Measurements from ENCODE around the gene IGFLR1. TPM values are rescaled to one million over a fixed set of nuclear protein-coding genes. Genes with fewer than 3 reads are reported as not detected.

The IGFLR1 gene
- total and polyA plus RNA-seq, 2 of the 8 experiments (the other 6 are each of a cell fraction or from before 2014, with no cell fraction given): 8.4 to 28.9 TPM

DNA sequence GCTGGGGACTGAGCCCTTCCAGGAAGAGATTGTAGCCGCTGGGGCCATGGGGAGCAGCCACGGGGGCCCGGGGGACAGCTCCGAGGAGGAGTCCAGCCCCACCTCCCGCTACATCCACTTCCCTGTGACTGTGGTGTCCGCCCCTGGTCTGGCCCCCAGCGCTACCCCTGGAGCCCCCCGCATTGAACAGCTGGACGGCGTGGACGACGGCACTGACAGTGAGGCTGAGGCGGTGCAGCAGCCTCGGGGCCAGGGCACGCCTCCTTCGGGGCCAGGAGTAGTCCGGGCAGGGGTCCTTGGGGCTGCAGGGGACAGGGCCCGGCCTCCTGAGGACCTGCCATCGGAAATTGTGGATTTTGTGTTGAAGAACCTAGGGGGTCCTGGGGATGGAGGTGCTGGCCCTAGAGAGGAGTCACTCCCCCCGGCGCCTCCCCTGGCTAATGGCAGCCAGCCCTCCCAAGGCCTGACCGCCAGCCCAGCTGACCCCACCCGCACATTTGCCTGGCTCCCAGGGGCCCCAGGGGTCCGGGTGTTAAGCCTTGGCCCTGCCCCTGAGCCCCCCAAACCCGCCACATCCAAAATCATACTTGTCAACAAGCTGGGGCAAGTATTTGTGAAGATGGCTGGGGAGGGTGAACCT lies 9.6 kb downstream of the IGFLR1 start (continued):
- TF ChIP-seq ZNF274 (IDR thresholded peaks at IDR 0.05; ENCODE audit: borderline replicate concordance, extremely low read depth, low read length) (no peak), ASH2L (IDR thresholded peaks at IDR 0.05; ENCODE audit: low read length) (no peak), SP1 (IDR thresholded peaks at IDR 0.05; ENCODE audit: low read depth, low read length) (no peak), SIX5 (IDR thresholded peaks at IDR 0.05; ENCODE audit: low read depth, low read length) (no peak)
- TF ChIP-seq, protein P1, sequence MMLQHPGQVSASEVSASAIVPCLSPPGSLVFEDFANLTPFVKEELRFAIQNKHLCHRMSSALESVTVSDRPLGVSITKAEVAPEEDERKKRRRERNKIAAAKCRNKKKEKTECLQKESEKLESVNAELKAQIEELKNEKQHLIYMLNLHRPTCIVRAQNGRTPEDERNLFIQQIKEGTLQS (IDR thresholded peaks at IDR 0.05; ENCODE audit: insufficient read depth, low read depth, low read length): no peak
- TF ChIP-seq, protein P2, sequence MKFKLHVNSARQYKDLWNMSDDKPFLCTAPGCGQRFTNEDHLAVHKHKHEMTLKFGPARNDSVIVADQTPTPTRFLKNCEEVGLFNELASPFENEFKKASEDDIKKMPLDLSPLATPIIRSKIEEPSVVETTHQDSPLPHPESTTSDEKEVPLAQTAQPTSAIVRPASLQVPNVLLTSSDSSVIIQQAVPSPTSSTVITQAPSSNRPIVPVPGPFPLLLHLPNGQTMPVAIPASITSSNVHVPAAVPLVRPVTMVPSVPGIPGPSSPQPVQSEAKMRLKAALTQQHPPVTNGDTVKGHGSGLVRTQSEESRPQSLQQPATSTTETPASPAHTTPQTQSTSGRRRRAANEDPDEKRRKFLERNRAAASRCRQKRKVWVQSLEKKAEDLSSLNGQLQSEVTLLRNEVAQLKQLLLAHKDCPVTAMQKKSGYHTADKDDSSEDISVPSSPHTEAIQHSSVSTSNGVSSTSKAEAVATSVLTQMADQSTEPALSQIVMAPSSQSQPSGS (IDR thresholded peaks at IDR 0.05; ENCODE audit: low read length): no peak
- TF ChIP-seq, protein P3, sequence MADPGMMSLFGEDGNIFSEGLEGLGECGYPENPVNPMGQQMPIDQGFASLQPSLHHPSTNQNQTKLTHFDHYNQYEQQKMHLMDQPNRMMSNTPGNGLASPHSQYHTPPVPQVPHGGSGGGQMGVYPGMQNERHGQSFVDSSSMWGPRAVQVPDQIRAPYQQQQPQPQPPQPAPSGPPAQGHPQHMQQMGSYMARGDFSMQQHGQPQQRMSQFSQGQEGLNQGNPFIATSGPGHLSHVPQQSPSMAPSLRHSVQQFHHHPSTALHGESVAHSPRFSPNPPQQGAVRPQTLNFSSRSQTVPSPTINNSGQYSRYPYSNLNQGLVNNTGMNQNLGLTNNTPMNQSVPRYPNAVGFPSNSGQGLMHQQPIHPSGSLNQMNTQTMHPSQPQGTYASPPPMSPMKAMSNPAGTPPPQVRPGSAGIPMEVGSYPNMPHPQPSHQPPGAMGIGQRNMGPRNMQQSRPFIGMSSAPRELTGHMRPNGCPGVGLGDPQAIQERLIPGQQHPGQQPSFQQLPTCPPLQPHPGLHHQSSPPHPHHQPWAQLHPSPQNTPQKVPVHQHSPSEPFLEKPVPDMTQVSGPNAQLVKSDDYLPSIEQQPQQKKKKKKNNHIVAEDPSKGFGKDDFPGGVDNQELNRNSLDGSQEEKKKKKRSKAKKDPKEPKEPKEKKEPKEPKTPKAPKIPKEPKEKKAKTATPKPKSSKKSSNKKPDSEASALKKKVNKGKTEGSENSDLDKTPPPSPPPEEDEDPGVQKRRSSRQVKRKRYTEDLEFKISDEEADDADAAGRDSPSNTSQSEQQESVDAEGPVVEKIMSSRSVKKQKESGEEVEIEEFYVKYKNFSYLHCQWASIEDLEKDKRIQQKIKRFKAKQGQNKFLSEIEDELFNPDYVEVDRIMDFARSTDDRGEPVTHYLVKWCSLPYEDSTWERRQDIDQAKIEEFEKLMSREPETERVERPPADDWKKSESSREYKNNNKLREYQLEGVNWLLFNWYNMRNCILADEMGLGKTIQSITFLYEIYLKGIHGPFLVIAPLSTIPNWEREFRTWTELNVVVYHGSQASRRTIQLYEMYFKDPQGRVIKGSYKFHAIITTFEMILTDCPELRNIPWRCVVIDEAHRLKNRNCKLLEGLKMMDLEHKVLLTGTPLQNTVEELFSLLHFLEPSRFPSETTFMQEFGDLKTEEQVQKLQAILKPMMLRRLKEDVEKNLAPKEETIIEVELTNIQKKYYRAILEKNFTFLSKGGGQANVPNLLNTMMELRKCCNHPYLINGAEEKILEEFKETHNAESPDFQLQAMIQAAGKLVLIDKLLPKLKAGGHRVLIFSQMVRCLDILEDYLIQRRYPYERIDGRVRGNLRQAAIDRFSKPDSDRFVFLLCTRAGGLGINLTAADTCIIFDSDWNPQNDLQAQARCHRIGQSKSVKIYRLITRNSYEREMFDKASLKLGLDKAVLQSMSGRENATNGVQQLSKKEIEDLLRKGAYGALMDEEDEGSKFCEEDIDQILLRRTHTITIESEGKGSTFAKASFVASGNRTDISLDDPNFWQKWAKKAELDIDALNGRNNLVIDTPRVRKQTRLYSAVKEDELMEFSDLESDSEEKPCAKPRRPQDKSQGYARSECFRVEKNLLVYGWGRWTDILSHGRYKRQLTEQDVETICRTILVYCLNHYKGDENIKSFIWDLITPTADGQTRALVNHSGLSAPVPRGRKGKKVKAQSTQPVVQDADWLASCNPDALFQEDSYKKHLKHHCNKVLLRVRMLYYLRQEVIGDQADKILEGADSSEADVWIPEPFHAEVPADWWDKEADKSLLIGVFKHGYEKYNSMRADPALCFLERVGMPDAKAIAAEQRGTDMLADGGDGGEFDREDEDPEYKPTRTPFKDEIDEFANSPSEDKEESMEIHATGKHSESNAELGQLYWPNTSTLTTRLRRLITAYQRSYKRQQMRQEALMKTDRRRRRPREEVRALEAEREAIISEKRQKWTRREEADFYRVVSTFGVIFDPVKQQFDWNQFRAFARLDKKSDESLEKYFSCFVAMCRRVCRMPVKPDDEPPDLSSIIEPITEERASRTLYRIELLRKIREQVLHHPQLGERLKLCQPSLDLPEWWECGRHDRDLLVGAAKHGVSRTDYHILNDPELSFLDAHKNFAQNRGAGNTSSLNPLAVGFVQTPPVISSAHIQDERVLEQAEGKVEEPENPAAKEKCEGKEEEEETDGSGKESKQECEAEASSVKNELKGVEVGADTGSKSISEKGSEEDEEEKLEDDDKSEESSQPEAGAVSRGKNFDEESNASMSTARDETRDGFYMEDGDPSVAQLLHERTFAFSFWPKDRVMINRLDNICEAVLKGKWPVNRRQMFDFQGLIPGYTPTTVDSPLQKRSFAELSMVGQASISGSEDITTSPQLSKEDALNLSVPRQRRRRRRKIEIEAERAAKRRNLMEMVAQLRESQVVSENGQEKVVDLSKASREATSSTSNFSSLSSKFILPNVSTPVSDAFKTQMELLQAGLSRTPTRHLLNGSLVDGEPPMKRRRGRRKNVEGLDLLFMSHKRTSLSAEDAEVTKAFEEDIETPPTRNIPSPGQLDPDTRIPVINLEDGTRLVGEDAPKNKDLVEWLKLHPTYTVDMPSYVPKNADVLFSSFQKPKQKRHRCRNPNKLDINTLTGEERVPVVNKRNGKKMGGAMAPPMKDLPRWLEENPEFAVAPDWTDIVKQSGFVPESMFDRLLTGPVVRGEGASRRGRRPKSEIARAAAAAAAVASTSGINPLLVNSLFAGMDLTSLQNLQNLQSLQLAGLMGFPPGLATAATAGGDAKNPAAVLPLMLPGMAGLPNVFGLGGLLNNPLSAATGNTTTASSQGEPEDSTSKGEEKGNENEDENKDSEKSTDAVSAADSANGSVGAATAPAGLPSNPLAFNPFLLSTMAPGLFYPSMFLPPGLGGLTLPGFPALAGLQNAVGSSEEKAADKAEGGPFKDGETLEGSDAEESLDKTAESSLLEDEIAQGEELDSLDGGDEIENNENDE (IDR thresholded peaks at IDR 0.05; ENCODE audit: insufficient replicate concordance, low read length): no peak

Data from H1 (cell line).